GM21723 (cell line): Measurements from ENCODE around the gene PPM1F.

Experiments
- ATAC-seq: cut with Tn5 transposase; IDR thresholded peaks from one replicate; pipeline ENCODE4 v1.9.1; 2021; ENCODE audit warnings: mild to moderate bottlenecking, moderate library complexity; ENCODE audit not compliant: unreplicated experiment

PPM1F gene

DNA sequence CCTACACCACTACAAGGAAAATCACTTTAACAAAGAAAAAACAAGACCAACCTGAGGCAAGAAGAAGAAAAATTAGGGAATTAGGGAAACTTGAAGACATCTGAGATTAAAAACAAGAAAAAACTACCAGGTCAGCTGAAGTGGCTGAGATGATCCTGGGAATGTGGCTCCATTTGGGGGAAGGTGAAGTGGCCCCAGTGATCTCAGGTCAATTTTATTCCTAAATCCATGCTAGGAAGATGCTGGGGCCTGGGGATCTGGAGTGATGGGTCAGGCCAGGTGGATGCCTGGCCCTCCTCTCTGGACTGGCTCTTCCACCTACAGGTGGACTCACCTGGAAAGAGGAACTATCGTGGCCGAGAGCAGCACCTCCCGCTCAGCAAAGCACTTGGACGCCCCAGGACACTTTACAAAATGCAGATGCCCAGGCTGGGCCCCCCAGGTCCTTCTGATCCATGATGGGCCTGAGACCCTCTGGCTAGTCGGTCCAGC lies 23.3 kb upstream of the PPM1F start:
- no peak for ATAC-seq

GRCh38 chr22:21975273-21975672 lies 22.6 kb upstream of the PPM1F start:
- no peak for ATAC-seq

DNA sequence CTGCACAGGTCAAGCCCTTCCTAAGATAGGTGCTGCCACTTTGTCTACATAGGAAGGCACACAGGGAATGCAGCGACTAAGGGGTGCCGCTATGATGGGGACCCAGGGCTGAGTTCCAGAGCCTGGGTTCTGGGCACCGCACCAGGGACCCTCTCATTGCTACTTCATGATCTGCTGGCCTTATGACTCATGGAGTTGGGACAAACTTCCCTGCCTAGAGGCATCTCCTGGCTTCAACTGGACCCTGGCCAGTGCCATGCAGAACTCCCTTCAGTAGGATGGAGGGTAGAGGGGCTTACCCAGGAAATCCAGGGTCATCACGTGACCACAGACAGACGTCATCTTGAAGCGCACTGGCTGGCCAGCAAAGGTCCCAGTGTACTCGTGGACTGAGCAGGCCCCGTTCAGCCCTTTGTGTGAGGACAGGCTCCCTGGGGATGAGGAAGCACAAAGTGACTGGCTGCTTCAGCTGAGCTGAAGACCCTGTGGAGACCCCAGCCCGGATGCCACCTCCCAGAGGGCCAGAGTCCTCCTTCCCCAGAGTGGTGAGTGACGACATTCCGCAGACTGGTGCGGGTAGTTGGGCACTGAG lies 21.5 kb upstream of the PPM1F start:
- no peak for ATAC-seq

DNA sequence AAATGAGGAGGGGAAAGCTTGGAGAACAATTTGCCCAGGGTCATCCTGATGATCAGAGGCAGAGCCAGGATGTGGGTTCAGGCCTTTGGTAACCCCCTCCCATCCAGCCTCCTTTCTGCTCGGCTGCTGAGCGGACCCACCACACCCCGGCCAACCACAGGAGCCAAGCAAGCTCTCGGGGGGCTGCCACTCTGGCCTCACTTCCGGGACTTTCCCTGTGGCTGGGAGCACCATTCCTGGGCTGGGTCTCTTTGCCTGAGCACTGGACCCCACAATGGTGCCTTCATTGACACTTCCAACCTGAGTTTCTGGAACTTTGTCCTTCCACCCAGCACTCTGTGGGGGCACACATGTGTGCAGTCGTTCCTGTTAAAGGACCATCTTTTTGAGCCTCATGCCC lies 20.2 kb upstream of the PPM1F start:
- ATAC-seq = no peak

DNA sequence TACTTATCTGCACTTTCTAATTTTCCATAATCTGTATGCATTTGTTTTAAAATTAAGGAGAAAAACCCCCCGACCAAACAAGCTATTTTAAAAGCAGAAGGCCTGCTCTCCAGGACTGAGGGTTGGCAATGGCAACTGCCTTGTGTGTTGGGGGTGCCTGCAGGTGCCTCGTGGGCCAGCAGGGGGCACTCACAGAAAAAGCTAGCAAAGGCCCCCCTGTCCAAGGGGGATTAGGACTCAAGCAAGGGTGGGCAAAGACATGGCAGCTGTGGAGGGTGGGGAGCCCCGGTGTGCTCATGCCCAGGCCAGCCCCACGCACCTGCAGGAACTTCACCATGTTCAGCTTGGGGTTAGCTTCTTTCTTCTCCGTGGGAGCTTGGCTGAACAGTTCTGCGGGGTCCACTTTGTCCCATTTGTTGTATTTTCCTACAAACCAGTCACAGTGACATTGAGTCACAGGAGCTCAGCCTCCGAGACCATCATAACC lies 19.7 kb upstream of the PPM1F start:
- ATAC-seq = no peak

GRCh38 chr22:21971858-21972275 lies 19.2 kb upstream of the PPM1F start:
- ATAC-seq = no peak

DNA sequence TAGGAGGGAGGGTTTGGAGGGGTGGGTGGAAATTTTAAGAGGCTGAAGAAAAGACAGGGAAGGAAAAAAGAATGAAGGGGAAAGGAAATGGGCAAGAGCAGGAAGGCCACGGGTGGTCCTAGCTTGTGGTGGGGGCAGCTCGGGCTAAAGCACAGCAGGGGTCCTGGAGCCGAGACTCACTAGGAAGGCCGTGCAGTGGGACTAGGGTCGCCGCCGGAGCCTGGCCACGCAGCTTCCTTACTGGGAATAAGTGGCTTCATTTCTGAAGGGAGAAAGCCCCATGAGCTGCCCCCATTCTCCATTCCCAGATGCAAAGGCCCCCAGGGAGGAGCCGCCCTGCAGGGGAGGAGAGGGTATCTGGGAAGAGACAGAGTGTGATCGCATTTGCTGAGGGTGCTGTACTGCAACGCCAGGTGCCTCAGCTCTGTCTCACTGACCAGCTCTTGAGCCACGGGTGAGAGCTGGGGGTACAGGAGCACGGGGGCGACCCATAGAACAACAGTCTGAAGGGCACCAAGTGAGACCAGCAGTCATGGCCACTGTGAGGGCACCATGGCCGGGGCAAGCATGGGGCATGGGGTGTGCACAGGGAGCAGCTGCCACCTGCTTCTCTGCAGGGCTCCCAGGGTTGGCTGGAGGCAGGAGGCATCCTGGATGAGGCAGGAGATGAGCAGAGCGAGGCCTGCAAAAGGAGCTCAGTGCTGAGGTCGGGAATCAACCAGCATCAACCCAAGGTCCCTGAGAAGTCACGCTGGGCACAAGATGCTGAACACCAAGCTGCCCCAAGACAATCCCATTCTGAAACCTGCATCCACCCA lies 18.4 kb upstream of the PPM1F start:
- no peak for ATAC-seq

DNA sequence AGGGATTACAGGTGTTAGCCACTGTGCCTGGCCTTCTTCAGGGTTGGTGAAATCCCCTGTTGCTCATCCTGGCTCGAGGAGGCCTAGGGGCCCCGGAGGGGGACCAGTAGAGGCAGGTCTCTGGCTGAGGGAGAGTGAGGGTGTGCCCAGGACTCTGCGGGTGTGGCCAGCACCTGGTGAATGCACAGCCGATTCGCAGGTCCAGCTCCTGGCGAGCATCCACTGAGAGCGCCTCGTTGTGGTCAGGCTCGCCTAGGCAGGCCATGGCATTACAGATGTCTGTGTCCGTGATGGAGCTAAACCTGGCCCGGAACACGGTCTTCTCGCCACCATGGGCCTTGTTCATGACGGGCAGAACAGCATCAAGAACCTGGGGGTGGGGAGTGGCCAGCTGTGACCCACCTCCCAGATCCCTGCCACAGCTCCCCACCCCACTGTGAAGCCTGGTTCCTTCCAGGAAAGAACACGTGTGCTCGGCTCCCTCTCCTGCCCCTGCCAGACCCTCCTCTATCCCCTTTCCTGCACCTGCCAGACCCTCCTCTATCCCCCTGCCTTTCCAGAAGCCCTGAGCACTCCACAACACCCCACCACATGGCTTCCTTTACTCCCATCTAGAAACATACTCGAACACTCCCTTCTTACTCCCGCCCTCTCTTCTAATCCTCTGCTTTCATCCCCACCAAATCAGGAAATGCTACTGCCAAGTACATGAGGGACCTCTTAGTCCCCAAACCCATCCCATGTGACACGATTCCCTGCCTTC lies 17.6 kb upstream of the PPM1F start:
- ATAC-seq = no peak

DNA sequence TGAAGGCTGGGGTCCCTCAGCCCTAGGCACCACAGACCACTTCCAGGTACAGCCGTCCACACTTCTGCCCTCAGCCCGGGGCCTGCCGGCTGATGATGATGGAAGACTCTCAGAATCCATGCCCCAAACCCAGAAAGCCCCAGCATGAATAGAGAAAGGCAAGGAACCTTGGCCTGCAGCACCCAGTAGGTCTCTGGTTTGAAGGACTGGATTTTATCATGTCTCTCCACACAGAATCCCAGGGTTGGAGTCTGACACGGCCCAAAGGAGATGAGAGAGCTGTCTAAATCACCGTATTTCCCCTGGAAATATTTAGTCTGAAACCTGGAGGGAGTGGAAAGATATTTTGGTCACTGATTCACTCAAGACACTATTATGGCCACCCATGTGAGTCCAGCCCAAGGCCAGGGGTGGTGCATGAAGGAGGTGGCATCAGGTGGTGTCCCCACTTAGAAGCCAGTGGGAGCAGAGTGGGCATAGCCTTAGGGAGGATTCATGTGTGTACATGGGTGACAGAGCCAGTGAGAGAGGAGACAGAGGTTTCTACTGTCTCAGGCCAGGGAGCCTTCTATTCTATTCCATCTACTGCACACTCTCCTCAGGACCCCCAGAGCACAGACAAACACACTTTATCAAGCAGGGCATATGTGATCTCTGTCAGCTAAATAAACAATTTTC lies 15.9 kb upstream of the PPM1F start:
- ATAC-seq = no peak

DNA sequence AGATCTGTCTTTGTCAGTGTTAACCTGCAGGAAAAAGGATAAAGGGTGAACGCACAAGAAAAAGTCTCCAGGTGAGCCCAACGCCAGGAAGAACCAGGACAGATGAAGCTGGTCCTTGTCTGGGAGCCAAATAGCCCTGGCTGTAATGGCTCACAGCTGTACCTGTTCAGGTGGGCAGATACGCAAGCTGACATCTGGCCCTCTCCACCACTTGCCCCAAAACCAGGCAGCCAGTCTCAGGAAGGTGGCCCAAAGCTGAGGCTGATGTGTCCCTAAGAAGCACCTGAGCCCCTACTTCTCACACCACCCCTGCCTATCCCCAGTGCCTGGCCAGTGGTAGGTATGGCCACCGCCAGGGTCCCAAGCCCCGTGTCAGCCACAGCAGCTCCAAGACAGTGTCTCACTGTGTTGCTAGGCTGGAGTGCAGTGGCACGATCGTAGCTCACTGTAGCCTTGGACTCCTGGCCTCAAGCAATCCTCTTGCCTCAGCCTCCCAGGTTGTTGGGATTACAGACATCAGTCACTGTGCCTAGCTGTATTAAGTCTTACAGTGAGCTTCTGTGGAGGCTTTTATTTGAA lies 15.1 kb upstream of the PPM1F start:
- ATAC-seq = no peak

GRCh38 chr22:21966643-21967516 lies 14.2 kb upstream of the PPM1F start:
- no peak for ATAC-seq

- no peak for ATAC-seq
Observed at GRCh38 chr22:21965762-21966288, 13.2 kb upstream of the PPM1F start.

GRCh38 chr22:21964918-21965484 lies 12.4 kb upstream of the PPM1F start:
- no peak for ATAC-seq

- ATAC-seq = no peak
Observed at GRCh38 chr22:21964234-21964633, 11.6 kb upstream of the PPM1F start.

GRCh38 chr22:21963790-21964211 lies 11.2 kb upstream of the PPM1F start:
- no peak for ATAC-seq

- ATAC-seq = no peak
Observed at GRCh38 chr22:21963286-21963685, 10.6 kb upstream of the PPM1F start.

DNA sequence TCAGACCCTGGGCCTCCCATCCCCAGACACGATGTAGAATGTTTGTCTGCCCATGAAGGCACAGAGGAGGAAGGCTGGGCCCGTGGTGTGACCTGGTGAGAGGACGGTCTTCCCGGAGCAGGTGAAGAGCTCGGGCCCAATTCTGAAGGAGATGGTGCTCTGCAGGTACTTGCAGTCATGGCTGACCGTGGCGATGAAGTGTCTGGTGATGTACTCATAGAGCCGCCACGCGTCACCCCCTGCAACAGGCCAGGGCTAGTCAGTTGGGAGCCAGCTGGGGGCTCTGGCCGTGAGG lies 10.0 kb upstream of the PPM1F start:
- no peak for ATAC-seq

GRCh38 chr22:21961886-21962654 lies 9.4 kb upstream of the PPM1F start:
- no peak for ATAC-seq
